GM10847 (cell line): ENCODE measurements around the gene UBA7.

Experiments
- POLR2A ChIP-seq: IDR thresholded peaks from 2 replicates; pipeline ENCODE4 v1.6.1; 2011; ENCODE audit not compliant: insufficient read length; ENCODE audit errors: extremely low read depth

Gene UBA7

DNA sequence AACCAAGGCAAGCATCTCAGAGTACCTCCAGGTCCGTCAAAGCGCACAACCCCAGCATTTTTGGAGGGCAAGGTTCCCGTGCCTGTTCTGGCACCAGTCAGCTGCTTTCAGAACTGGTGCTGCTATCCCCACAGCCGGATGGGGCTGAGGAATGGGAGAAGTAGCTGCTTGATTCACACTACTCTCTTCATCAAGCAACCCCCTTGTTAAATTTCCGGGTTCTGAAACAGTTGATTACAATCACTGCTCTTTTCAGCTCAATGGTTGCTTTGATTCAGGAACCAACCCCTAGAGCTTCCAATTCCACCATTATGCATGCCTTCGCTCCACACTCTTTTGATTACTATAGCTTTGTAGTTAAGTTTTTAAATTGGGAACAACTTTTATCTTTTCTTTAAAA, 12.3 kb upstream of the UBA7 start:
- no peak for TF ChIP-seq POLR2A

DNA sequence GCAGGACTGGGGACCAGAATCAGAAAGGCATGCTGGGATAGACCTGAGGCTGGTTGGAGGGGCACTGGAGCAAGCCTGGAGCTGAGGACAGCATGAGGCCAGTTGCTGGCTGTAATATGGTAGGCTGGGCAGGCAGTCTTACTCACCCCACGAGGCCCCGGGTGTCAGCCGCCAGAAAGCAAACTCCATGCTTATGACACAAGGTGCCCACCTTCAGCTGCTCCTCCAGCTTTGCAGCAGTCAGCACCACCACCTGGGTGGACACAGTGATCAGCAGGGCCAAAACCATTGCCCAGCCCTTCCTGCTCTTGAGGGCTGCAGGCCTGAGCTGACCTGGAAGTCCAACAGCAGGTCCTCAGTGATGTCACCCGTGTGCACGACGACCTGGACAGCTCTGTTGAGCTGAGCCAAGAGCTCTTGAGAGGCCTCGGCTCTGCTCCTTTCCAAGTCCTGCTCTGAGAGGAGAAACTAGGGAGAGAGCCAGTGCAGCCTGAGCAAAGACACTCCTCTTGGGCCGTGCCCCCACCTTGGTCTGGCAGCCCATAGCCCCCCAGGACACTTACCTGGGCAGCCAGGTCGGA, 747 bp downstream of the UBA7 start:
- TF ChIP-seq POLR2A, result no peak

DNA sequence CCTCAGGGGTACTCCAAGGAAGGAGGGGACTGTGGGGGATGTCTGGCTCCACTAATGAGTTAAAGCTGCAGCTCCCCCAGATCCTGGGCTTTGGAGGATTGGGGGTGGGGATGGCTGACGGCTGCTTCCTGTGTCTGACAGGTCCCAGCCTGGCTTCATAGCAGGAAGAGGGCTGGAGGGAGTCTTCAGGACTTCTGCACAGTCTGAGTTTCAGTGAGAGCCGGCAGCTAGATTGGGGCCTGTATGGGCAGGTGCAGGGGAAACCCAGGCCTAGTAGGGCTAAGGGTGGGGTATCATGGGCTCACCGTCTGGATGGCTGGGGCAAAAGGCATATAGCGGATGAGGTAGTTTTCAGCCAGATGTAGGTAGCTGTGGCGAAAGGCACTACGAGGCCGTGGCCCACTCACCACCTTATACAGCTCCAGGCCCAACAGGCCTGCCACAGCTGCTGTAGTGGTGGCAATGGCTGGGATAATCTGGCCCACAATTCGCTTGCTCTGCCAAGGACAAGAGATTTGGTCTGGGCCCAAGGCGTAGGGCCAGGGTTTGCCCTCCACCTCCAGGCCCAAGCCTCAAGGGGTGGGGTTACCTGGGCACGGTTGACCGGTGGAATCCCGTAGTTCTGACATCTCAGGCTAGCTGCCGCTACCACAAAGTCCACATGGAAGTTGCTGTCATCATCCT, 6.2 kb downstream of the UBA7 start:
- no peak for TF ChIP-seq POLR2A

DNA sequence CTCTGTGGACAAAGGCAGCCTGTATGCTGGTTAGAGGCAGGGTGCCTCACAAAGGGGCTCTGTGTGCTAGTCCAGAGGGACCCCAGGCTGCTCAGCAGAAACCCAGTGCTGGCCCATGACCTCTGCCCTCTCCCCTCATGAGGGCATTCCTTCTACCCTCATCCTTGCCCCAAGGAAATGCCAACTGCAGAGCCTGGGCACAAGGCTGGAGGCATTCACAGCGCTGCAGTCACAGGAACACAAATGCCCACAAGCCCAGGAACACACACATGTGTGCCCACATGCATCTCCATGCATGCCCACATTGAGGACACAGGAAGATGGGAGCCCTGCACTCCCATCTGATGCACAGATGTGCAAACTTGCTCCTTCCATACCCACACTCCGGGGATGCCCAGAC, 6.9 kb downstream of the UBA7 start:
- TF ChIP-seq POLR2A, result no peak

DNA sequence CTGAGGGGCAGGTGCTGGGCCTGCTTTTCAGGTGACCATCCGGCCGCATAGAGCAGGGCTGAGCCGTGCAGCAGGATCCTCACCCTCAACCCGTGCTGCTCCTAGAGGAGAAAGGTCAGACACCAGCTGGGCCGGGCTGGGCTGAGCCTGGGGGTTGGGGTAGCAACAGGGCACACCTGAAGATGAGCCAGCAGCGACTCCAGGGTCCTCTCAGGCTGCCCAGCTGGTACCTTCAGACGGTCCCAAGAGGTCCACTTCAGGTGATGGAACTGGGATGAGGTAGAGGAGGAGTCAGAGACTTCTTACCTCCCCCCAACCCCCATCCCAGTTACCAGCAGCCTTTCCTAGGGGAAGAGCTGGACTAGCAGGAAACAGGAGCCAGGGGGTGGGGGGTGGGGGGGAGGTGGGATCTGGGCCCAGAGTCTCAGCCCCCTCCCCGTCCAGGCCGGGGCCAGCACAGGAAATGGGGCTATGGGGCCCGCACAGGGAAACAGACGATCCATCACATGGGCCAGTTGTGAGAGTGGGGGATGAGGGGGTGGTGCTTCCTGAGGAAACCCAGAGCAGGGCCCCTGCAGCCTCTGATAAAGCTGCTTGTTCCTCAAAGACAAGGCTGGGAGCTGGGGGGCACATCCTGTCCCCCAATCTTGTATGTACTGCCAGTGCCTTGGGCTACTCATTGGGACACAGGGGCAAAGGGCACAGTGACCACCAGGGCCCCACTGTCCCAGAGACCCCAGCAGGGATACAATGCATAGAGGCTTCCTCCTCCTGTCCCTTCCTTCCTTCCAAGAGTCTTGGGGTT, 7.7 kb downstream of the UBA7 start:
- no peak for TF ChIP-seq POLR2A

DNA sequence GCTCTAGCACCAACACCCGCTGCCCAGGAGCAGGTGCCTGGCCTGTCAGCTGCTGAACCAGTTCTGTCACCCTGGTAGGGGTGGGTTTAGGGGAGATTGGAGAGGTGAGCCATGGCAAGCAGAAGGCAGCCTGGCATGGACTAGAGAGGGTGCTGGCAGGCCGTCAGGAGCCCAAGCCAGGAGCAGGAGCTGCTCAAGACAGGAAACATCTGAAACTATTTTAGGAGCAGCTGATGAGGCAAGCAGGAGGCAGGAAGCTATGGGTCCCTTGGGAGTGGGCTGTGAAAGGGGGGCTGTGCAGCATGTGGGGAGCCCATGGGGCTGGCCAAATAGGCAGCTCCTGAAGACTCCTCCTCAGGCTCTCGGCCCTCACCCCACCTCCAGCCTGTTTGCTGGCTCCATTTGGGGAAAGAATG, 8.4 kb downstream of the UBA7 start:
- TF ChIP-seq POLR2A, result no peak

DNA sequence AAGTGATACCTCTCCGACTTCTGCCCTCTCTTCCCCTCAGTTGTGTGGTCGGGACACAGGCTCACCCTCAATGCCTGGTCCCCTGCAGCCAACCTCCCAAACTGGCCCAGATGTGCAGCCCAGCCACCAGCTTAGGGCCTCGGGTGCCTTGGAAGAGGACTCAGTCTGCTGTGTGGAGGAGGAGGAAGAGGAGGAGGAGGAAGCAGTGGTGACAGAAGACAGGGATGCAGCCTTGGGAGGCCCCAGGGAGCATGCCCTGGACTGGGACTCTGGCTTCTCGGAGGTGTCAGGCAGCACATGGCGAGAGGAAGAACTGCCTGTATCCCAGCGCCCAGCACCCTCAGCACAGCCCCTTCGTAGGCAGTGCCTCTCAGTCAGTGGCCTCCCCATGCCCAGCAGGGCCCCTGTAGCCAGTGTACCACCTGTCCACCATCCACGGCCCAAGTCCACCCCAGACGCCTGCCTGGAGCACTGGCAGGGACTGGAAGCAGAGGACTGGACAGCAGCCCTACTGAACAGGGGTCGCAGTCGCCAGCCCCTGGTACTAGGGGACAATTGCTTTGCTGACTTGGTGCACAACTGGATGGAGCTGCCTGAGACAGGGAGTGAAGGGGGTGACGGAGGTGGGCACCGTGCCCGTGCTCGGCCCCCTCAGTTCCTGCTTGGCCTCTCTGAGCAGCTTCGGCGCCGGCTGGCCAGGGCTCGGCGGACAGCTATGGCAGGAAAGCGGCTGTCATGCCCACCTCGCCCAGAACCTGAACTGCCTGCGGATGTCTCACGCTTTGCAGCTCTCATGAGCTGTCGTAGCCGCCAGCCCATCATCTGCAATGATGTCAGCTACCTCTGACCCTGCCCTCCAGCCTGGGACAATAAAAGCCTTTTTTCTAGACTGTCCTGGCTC, 9.4 kb downstream of the UBA7 start:
- no peak for TF ChIP-seq POLR2A

DNA sequence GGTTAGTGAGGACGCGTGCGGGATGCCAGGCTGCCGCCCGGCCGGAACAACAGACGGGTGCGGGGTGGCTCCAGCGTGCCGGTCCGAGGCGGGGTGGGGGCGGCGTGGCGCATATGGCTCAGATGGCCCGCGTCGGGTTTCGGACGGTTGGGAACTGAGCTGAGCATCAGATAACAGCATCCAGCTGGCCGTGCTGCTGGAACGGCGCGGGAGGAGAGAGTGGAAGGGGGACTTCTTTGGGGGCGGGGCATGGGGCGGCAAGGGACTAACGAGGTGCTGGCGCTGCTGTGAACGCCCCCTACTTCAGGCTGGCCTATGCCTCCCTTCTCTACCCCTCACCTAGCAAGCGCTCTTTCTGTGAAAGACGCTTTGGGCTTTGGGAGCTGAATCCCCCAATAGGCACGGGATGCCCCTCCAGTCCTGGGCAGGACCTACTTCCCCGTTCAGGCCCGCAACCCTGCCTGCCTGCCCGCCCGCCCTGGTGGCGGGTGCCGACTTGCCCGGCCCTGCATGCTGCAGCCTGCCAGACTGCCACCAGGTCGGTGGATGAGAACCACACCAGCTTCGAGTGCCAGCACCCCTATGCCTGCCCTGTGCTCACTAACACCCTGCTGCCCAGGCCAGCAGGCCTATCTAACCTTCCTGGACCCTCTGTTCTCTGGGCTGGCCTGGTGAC, 10.2 kb downstream of the UBA7 start:
- no peak for TF ChIP-seq POLR2A

DNA sequence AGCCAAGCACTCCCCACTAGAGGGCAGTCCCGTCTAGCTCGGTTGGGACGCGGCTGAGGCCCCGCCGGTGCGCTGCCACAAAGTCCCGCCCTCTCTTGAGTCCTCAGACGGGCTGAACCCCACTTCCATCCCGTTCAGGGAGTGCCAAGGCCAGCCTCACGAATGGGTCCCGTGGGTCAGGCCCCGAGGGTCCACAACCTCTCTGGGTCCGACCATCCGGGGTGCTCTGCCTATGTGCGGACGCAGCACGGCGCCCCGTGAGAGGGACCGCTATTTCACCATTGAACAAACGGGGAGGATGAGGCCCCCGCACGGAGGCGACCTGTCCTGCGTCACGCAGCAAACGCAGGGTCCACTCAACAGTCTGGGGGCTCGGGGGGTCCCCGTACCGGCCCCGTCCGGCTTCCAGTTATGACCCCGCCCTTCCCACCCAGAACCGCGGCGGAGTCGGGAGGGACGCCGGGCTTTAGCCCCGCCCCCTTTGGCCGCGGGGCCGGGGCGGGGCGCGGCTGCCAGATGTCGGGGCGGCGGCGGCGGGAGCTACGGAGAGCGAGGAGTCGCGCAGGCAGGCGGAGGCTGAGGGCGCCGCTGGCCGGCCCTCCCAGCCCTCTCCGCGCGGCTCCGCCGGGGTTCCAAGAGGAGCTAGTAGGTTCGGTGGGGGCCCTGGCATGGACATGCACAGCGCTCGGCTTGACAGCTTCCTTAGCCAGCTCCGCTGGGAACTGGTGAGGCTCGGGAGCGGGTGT, 10.9 kb downstream of the UBA7 start, which contains the start of gene INKA1:
INKA1 (plus strand) TSS at position 543 of the 746 bp plus-strand sequence; CDS start at position 675, 132 bp downstream.
- TF ChIP-seq POLR2A, result peak; percentile 47

DNA sequence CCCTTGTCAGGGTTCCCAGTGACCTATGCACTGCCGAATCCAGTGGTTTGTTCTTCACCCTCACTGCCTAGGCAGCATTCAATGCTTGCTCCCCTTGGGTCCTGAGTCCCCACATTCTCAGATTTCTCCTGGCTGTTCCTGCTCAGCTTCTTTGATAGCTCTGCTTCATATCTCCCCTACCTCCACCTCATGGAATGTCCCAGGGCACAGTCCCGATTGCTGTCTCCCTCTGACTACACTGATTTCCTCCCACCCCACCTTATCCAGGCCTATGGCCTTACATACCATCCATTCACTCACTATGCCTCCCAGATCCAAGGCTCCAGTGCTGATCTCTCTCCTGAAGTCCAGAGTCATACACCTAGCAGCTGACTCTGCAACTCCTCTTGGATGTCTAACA, 12.6 kb downstream of the UBA7 start:
- no peak for TF ChIP-seq POLR2A

DNA sequence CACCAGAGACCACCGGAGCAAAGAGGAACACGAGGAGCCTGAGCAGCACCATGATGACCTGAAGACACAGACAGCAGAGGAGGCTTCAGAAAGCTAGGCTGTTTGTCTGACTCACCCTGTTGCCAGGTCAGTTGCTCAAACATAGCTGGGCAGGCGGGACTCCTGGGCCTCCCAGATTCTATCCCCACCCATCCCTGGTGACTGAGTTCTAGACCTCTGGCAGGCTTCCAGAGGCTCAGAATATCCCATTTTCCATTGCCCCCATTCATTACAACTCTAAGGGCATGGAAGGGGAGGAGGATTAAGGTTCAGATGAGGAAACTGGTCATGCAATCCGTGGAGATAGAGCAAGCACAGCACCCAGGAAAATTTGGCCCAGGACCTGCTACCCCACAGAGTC, 14.0 kb downstream of the UBA7 start, which contains the start of gene CDHR4:
CDHR4 (minus strand) TSS at position 113 of the 400 bp plus-strand sequence; CDS start at position 52, 61 bp downstream.
- TF ChIP-seq POLR2A, result no peak

DNA sequence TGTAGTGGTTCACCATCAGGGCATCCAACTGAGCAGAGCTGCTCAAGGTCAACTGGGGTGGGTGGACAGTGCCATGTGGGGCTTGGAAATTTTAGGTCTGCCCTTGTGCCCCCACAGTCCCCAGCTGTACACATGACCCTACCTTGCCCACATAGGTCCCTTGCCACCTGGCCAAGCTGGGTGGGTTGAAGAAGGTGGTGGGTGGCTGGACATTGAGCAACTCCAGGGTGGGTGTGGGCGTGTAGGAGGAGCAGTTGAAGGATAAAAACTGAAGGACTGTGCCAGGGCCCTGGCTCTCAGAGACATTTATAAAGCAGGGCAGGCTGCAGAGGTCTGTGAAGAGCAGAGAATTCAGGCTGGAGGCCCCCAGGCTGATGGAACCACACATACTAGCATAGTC, 14.6 kb downstream of the UBA7 start:
- TF ChIP-seq POLR2A, result no peak

DNA sequence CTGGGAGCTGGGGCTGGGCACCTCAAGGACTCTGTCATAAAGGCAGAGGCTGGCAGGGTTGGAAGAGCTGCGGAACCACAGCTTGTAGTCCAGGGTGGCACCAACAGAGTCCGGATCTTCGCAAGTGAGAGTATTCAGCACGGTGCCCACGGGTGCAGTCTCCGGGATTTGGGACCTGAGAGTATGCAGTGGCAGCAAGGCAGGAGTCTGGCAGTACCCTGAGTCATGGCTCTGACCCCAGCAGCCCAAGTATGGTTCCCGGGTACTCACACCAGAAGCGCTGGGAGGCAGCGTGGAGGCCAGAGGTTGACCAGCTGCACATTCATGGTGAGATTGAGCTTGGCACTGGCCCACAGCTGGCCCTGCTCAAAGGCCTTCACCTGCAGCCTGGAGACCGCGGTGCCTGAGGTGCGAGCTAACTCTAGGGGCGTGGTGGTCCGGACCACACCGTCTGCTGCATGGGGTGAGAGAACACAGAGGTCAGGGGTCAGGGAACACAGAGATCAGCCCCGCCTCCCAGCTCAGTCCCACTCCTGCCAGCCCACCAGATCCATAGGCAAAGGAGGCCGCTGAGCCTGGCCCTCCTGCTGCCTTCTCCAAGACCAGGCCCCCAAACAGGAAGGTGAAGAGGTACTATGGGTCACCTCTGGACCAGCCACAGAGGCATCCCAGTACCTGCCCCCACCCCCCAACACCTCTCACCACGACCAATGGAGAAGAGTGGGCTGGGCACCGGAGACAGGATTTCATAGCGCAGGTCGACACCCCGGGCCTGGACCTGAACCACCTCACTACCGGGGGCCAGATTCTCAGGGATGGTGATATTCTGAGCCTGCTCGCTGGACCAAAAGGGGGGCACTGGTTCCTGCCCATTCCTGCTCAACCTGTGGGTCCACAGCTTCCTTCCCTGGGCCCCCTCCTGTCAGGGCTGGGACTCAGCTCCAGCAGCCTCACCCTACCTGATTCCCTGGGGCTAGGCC, 18.5 kb downstream of the UBA7 start:
- no peak for TF ChIP-seq POLR2A

DNA sequence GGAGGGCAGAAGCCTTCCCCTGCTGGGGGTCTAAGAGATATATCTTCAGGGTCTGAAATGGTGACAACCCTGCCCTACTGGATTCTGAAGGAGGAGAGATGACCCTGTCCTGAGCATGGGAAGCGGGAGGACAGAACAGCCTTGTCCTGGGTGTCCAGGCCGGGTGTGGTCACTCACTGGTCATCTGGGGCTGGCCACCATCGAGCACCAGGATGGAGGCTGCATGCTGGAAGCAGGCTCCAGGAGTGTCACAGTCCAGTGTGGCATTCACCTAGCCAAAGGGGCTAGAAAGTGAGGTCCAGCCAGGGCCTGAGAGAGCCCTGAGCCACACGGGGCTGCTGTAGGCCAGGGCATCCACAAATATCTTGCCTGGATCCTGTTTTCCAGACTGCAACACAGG, 19.3 kb downstream of the UBA7 start:
- no peak for TF ChIP-seq POLR2A
